ENCODE measurements around the gene TMOD3.

TMOD3 gene

DNA sequence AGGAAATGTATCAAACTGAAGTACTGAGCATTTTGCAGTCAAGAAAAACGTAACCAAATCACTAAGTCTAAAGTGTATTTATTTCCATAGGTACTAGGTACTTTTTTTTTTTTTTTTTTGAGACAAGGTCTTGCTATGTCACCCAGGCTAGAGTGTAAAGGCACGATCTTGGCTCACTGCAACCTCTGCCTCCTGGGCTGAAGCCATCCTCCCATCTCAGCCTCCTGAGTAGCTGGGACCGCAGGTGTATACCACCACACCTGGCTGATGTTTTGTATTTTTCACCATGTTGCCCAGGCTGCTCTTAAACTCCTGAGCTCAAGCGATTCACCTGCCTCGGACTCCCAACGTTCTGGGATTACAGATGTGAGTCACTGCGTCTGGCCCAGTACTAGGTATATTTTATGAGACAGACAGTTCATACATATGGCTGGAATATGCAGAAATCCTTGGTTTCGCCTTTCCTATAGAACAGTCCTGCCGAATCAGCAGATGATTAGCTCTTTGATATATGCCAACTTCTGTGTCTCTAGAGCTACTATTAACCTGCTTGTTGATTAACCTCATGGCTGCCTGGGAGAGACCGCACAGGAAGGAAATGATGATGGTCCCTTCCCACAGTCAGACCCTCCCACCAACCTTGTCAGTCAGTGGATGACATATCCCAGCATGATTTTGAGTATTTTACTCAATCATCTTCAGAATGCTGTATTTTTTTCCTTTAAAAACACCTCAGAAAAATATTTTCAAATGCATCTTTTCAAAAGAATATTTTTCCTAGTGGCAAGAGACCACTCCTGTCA is 32.3 kb downstream of the TMOD3 start:
- in situ Hi-C loops (cut with MboI; ENCODE audit: low sequenced_read_pairs, unreplicated experiment): no loop called here
- TF ChIP-seq, protein P1, sequence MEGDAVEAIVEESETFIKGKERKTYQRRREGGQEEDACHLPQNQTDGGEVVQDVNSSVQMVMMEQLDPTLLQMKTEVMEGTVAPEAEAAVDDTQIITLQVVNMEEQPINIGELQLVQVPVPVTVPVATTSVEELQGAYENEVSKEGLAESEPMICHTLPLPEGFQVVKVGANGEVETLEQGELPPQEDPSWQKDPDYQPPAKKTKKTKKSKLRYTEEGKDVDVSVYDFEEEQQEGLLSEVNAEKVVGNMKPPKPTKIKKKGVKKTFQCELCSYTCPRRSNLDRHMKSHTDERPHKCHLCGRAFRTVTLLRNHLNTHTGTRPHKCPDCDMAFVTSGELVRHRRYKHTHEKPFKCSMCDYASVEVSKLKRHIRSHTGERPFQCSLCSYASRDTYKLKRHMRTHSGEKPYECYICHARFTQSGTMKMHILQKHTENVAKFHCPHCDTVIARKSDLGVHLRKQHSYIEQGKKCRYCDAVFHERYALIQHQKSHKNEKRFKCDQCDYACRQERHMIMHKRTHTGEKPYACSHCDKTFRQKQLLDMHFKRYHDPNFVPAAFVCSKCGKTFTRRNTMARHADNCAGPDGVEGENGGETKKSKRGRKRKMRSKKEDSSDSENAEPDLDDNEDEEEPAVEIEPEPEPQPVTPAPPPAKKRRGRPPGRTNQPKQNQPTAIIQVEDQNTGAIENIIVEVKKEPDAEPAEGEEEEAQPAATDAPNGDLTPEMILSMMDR (IDR thresholded peaks at IDR 0.05; ENCODE audit: borderline replicate concordance, control extremely low read depth, extremely low read depth, insufficient read depth, missing control alignments): no peak
- no peak for DNase-seq (ENCODE audit: low spot score)

DNA sequence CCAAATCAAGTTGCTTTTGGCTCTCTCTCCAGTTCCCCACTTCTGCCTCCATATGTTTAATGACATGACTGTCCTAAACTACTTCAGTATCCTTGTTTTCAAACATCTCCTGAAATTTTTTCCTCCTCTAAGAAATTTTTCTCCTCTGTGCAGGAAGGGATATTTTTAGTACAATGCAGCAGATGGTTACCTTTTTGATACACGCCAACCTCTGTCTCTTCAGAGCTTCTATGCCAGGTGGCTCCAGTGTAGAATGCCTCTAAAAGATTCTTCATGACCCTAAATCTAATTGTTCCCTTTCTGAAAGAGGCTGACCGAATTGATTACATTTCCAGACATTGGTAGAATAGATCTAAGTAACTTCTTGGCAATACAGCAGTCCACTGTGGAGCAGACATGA is 33.7 kb downstream of the TMOD3 start:
- in situ Hi-C loops (cut with MboI; ENCODE audit: low sequenced_read_pairs, unreplicated experiment): no loop called here
- DNase-seq (ENCODE audit: low spot score): no peak
- TF ChIP-seq, protein P1 (IDR thresholded peaks at IDR 0.05; ENCODE audit: borderline replicate concordance, control extremely low read depth, extremely low read depth, insufficient read depth, missing control alignments): no peak

DNA sequence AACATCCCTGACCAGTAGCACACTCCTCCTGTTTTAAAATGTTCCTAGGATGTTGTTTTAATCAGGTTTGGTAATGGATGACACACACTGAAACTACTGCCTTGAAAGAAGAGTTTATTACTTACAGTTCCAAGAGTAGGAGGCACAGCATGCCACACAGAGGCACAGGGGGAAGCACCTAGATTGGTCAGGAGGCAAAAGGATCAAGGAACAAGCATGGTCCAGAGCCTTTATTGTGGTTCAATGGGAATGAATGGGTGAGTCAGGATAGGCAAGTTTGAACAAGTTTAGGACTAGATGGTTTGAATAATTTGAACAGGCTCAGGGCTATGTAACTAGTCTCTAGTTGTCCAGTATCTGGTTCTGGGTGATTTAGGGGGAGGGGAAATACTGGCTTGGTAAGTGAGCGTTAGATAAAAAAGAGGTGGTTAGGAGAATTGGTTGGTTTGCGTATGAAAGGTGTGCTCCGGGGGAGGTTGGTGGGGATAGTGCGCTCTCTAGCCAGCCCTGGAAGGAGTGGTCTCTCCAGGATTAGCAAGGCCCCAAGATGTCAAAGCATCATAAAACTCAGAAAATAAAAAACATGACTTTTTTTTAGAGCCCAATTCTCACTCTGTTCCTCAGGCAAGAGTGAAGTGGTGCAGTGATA is 35.1 kb downstream of the TMOD3 start:
- TF ChIP-seq, protein P1 (IDR thresholded peaks at IDR 0.05; ENCODE audit: borderline replicate concordance, control extremely low read depth, extremely low read depth, insufficient read depth, missing control alignments): no peak
- DNase-seq (ENCODE audit: low spot score): no peak
- in situ Hi-C loops (cut with MboI; ENCODE audit: low sequenced_read_pairs, unreplicated experiment): no loop called here

DNA sequence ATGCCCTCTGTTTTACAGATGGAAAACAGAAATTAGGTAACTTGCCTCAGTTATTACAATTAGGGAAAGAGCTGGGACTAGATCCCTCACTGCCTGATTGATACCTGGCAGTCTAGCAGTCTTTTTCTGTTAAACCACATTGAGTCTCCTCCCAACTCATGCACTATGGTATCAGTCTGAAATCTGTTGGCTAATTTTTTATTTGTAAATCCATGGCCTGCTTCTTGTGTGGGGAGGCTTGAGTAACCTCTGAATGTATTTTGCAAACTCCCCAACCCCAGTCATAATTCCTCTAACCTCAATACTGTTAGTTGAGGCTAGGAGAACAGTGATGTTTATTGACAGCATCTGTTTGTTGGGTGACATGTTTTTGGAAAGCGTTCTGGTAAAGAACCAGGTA is 35.9 kb downstream of the TMOD3 start:
- TF ChIP-seq, protein P1 (IDR thresholded peaks at IDR 0.05; ENCODE audit: borderline replicate concordance, control extremely low read depth, extremely low read depth, insufficient read depth, missing control alignments): no peak
- in situ Hi-C loops (cut with MboI; ENCODE audit: low sequenced_read_pairs, unreplicated experiment): no loop called here
- no peak for DNase-seq (ENCODE audit: low spot score)

DNA sequence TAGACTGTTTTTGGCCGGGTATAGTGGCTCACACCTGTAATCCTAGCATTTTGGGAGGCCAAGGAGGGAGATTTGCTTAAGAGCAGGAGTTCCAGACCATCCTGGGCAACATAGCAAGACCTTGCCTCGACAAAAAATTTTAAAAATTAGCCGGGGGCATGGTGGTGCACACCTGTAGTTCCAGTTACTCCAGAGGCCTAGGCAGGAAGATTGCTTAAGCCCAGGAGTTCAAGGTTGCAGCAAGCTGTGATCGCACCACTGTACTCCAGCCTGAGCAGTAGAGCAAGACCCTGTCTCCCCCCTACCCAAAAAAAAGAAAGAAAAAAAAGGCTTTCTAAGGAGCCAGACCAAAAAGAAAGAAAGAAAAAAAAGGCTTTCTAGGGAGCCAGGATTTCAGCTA is 36.7 kb downstream of the TMOD3 start:
- DNase-seq (ENCODE audit: low spot score): no peak
- TF ChIP-seq, protein P1 (IDR thresholded peaks at IDR 0.05; ENCODE audit: borderline replicate concordance, control extremely low read depth, extremely low read depth, insufficient read depth, missing control alignments): no peak
- in situ Hi-C loops (cut with MboI; ENCODE audit: low sequenced_read_pairs, unreplicated experiment): no loop called here

DNA sequence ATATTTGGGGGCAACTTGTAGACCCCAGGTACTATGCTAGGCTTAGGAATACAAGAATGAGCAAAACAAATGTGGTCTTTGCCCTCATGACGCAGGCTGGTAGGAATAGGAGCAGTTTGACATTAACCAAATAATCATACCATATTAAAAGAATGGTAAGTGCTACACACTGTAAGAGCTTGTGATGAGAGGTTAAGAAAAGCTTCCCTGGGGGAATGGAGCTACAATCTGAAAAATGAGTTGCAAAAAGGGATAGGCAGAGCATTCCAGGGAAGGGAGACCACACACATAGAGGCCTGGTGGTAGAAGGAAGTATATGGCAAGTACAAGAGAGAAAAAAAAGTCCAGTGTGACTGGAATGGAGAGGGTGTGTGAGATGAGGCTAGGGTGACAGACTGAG is 37.3 kb downstream of the TMOD3 start:
- TF ChIP-seq, protein P1 (IDR thresholded peaks at IDR 0.05; ENCODE audit: borderline replicate concordance, control extremely low read depth, extremely low read depth, insufficient read depth, missing control alignments): no peak
- in situ Hi-C loops (cut with MboI; ENCODE audit: low sequenced_read_pairs, unreplicated experiment): no loop called here
- no peak for DNase-seq (ENCODE audit: low spot score)
